ENCODE measurements around the gene SRPK2.
A peak's percentile ranks its signal among the peaks of the same experiment; 100 is the strongest.
"Not testable (repeated sequence)": the region's sequence is repeated elsewhere in the genome, so short reads cannot be mapped to it uniquely, and the experiment has no call there.

The SRPK2 gene

DNA sequence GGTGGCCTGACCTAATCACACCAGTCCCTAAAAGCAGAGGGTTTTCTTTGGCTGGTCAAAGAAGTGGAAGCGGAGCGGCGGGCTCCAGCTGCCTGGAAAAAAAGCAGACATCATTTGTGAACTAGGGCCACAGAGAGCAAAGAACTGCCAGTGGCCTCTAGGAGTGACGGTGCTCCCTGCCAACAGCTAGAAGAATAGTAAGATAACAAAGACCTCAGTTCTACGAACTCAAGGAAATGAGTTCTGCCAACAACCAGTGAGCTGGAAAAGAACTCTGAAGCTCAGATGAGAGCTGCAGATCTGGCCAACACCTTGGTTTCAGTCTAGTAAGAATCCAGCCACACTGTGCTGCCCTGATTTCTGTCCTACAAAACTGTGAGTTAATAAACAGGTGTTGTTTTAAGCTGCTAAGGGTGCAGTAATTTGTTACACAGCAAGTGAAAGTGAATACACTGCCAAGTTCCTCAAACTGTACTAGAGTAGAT is 178.0 kb downstream of the SRPK2 start:
- TF ChIP-seq POLR2A (IDR thresholded peaks at IDR 0.05; ENCODE audit: low read depth, low read length): no peak
- DNase-seq (ENCODE audit: insufficient read length, low spot score): no peak
- no peak for FAIRE-seq

GRCh38 chr7:105209870-105210269 is 178.9 kb downstream of the SRPK2 start:
- FAIRE-seq (no peak), DNase-seq (ENCODE audit: insufficient read length, low spot score) (no peak)
- no peak for TF ChIP-seq POLR2A (IDR thresholded peaks at IDR 0.05; ENCODE audit: low read depth, low read length)

GRCh38 chr7:105209433-105209832 is 179.3 kb downstream of the SRPK2 start:
- no peak for TF ChIP-seq POLR2A (IDR thresholded peaks at IDR 0.05; ENCODE audit: low read depth, low read length)
- FAIRE-seq (no peak), DNase-seq (ENCODE audit: insufficient read length, low spot score) (no peak)

GRCh38 chr7:105206985-105207384 is 181.7 kb downstream of the SRPK2 start:
- no peak for TF ChIP-seq POLR2A (IDR thresholded peaks at IDR 0.05; ENCODE audit: low read depth, low read length)
- FAIRE-seq: no peak
- DNase-seq (ENCODE audit: insufficient read length, low spot score): no peak

GRCh38 chr7:105205592-105206237 is 183.0 kb downstream of the SRPK2 start:
- DNase-seq (ENCODE audit: insufficient read length, low spot score): no peak
- TF ChIP-seq POLR2A (IDR thresholded peaks at IDR 0.05; ENCODE audit: low read depth, low read length): no peak
- no peak for FAIRE-seq

DNA sequence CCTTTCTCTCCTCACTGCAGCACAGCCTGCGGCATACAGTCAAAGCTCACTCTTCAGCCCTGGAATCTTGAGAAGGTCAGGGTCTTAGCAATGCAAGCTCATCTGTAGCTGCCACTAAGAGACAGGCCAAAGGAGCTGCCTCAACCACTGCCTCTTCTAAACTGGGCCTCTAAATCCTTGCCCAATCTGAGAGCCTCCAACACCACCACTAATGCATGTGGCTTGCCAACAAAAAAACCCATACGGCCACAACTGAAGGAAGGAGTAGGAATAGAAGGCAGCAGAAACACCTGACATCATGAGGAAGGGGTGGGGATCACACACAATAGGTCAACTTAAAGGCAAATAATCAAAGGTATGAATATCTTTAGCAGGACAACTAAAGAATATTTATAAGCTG is 183.8 kb downstream of the SRPK2 start:
- TF ChIP-seq POLR2A (IDR thresholded peaks at IDR 0.05; ENCODE audit: low read depth, low read length): no peak
- FAIRE-seq (no peak), DNase-seq (ENCODE audit: insufficient read length, low spot score) (no peak)

- no peak for TF ChIP-seq POLR2A (IDR thresholded peaks at IDR 0.05; ENCODE audit: low read depth, low read length)
- no peak for DNase-seq (ENCODE audit: insufficient read length, low spot score)
- FAIRE-seq: no peak
These were observed 184.2 kb downstream of the SRPK2 start for GRCh38 chr7:105204520-105204919.

GRCh38 chr7:105202616-105203015 is 186.1 kb downstream of the SRPK2 start:
- no peak for DNase-seq (ENCODE audit: insufficient read length, low spot score)
- TF ChIP-seq POLR2A (IDR thresholded peaks at IDR 0.05; ENCODE audit: low read depth, low read length): no peak
- FAIRE-seq: no peak

GRCh38 chr7:105199386-105199785 is 189.3 kb downstream of the SRPK2 start:
- TF ChIP-seq POLR2A (IDR thresholded peaks at IDR 0.05; ENCODE audit: low read depth, low read length): no peak
- FAIRE-seq: no peak
- DNase-seq (ENCODE audit: insufficient read length, low spot score): no peak

- FAIRE-seq (peak; percentile 27), DNase-seq (ENCODE audit: insufficient read length, low spot score) (peak; percentile 10)
- no peak for TF ChIP-seq POLR2A (IDR thresholded peaks at IDR 0.05; ENCODE audit: low read depth, low read length)
These were observed 190.5 kb downstream of the SRPK2 start for GRCh38 chr7:105198223-105198622.

GRCh38 chr7:105196473-105196872 is 192.2 kb downstream of the SRPK2 start:
- no peak for FAIRE-seq
- TF ChIP-seq POLR2A (IDR thresholded peaks at IDR 0.05; ENCODE audit: low read depth, low read length): no peak
- no peak for DNase-seq (ENCODE audit: insufficient read length, low spot score)

DNA sequence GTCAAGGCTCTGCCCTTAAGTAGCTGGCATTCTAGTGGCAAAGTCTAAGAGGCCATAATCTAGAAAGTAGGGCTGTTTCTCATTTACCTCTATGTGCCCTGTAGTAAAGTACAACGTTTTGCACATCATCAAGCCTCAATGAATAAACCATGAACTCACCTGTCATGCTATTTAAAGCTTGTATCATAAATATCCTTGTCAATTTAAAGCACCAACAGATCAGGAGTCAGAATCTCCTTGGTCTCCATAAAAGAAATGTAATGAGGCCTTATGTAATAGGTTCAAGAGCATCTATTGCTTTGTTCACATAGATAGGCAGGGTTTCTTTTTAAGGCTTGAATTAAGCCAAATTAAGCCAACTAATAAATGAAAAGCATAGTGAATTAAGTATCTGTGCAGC is 192.8 kb downstream of the SRPK2 start:
- no peak for TF ChIP-seq POLR2A (IDR thresholded peaks at IDR 0.05; ENCODE audit: low read depth, low read length)
- no peak for FAIRE-seq

DNA sequence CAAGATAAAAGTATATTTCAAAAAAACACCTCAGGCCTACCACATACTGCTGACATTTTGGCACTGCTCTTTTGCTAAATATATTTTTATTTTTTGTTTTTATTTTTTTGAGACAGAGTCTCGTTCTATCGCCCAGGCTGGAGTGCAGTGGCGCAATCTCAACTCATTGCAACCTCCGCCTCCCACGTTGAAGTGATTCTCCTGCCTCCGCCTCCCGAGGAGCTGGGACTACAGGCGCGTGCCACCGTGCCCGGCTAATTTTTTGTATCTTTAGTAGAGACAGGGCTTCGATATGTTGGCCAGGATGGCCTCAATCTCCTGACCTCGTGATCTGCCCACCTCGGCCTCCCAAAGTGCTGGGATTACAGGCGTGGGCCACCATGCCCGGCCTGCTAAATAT is 193.8 kb downstream of the SRPK2 start:
- DNase-seq (ENCODE audit: insufficient read length, low spot score); FAIRE-seq: not testable (repeated sequence)

More for the DNA sequence above, 192.8 kb downstream of the SRPK2 start:
- no peak for DNase-seq (ENCODE audit: insufficient read length, low spot score)

DNA sequence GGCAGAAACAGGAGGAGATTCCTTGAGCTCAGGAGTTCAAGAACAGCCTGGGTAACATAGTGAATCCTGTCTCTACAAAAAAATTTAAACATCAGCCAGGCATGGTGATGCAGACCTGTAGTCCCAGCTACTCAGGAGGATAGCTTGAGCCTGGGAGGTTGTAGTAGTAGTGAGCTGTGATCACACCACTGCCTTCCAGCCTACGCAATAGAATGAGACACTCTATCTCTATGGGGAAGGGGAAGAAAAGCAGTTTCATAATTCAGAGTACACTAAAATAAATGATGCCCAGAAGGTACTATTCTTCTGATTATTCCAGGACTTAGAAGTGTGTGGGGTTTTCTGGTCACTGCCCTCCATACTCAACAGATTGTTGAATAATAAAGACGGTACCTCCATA is 197.4 kb downstream of the SRPK2 start:
- no peak for FAIRE-seq
- DNase-seq (ENCODE audit: insufficient read length, low spot score): no peak
- no peak for TF ChIP-seq POLR2A (IDR thresholded peaks at IDR 0.05; ENCODE audit: low read depth, low read length)

DNA sequence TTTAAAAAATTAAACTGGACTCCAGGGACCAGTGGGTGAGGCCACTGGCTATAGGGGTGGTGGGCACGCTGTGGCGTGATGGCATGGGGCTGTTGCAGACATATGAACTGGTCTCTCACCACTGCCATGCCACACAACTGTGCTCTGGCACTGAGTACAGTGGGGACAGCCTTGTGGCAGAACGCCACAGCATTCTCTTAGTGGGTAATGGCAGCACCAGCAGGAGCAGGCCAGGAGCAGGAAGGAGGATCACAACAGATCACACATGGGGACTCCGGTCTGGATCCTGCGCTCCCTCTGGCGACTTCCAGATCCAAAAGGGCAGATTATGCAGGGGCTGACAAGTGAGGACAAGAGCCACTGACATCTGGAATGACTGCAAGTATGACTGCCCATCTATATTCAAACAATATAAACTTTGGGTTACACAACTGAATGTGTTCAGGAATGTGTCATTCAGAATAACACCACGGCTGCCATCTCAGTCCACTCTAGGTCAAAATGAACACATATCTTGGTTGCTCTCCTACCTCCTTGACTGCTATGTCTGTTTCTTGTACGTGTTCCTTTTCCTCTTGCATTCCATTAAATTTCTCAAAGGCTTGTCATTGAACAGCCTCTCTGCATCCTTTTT is 198.7 kb downstream of the SRPK2 start:
- FAIRE-seq (no peak), DNase-seq (ENCODE audit: insufficient read length, low spot score) (no peak)
- TF ChIP-seq POLR2A (IDR thresholded peaks at IDR 0.05; ENCODE audit: low read depth, low read length): no peak

Data from H54 (cell line).